Measurements from ENCODE around the gene TCP11L2. TPM values are rescaled to one million over a fixed set of nuclear protein-coding genes. Genes with fewer than 3 reads are reported as not detected.

TCP11L2 gene
- total and polyA plus RNA-seq, 2 of the 4 experiments (the other 2 are of a cell fraction), result 7.3 to 32.8 TPM

DNA sequence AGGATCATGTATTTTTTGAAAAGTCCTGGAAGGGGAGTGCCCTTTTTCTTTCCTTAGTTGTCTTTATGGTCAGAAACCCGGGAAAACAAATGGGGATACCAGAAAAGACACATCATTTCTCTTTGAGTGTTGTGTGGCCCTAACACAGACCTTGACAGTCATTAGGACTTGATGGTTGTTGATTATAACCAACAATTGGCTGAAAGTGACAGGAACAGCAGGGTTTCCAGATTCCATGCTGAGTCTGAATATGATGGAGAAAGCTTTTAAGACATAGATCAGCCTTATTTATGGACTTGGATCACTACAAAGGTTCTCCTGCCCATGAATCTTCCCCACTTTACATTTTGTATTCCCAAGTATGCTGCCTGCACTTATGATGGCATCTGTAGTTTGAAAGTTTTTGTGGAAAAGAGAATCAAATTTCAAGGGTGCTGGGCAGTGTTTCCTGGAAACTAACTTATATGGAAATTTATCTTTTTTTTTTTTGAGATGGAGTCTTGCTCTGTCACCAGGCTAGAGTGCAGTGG is 85.4 kb downstream of the TCP11L2 start:
- Histone ChIP-seq H2AFZ (replicated peaks; ENCODE audit: low read length, poor library complexity) (no peak overlapping the region), H2BK5ac (ENCODE audit: low read depth, low read length, poor library complexity, severe bottlenecking) (no peak overlapping the region), H3K18ac (ENCODE audit: low read depth, low read length) (no peak overlapping the region), H4K91ac (ENCODE audit: insufficient read depth, low read depth, low read length) (no peak overlapping the region), H3K4me2 (ENCODE audit: low read depth, low read length) (no peak overlapping the region), H3K23ac (ENCODE audit: low read depth, low read length) (no peak overlapping the region), H3K36me3 (ENCODE audit: control insufficient read depth, insufficient read depth, low read length) (peaks cover 7% of the 10 kb centered on the region), H4K8ac (ENCODE audit: low read depth in 2 of 2, low read length in 2 of 2) (no peak overlapping the region), H2AK5ac (ENCODE audit: low read depth, low read length) (no peak overlapping the region), H3K4me1 (ENCODE audit: control insufficient read depth, insufficient read depth, low read length) (no peaks in the 10 kb centered on the region), H2BK20ac (ENCODE audit: low read depth, low read length) (no peak overlapping the region), H4K20me1 (ENCODE audit: insufficient read depth, low read length) (no peaks in the 10 kb centered on the region), H4K5ac (ENCODE audit: low read depth, low read length) (no peak overlapping the region), H3K4ac (ENCODE audit: low read depth, low read length) (no peak overlapping the region), H3K27ac (ENCODE audit: insufficient read depth, low read length) (no peak overlapping the region), H3K27me3 (ENCODE audit: control insufficient read depth, insufficient read depth, low read length) (no peaks in the 10 kb centered on the region), H2AK9ac (replicated peaks; ENCODE audit: low read depth, low read length, poor library complexity) (no peak overlapping the region), H3K14ac (replicated peaks; ENCODE audit: low read depth, low read length) (no peak overlapping the region), H2BK120ac (ENCODE audit: low read depth, low read length) (no peak overlapping the region), H3K56ac (ENCODE audit: extremely low read depth, insufficient read depth, low read length) (no peak overlapping the region), H3K79me1 (ENCODE audit: low read depth in 1 of 2, low read length in 2 of 2) (peaks cover 0 to 4% of the 10 kb centered on the region in 2 experiments; a peak in 2 of 4 replicates), H3K9ac (ENCODE audit: low read depth, low read length) (no peak overlapping the region), H2BK15ac (ENCODE audit: low read depth, low read length) (no peak overlapping the region), H3K9me1 (ENCODE audit: insufficient read depth, low read length) (no peaks in the 10 kb centered on the region), H3K4me3 (ENCODE audit: insufficient read depth, low read depth, low read length) (no peak overlapping the region), H3K9me3 (ENCODE audit: control insufficient read depth, insufficient read depth, low read length) (no peaks in the 10 kb centered on the region)
- no peak for ATAC-seq (ENCODE audit: low read depth)
- no CpG with 5 or more reads among the region's 1 CpG for WGBS, 2 experiments (ENCODE audit: extremely low coverage in 2 of 2, insufficient read length in 1 of 2)
- in situ Hi-C loops (cut with MboI; ENCODE audit: low sequenced_read_pairs) (loop anchor here (5.0 to 10.0 kb wide), 2 partner anchors 457 to 529 kb away; no protein-coding TSS in a partner anchor), intact Hi-C loops (cut with micrococcal nuclease) (loop anchor here (2.0 to 5.0 kb wide), 2 partner anchors 474 to 717 kb away; no protein-coding TSS in a partner anchor), dilution Hi-C loops (cut with HindIII; ENCODE audit: low sequenced_read_pairs, unreplicated experiment) (loop anchor here (25.0 kb wide), 1 partner anchor 524 kb away; no protein-coding TSS in a partner anchor)
- CTCF ChIA-PET, result interaction anchor here (0.7 kb wide), 1 partner anchor 42 kb away, joined by 3 read pairs; no protein-coding TSS in a partner anchor
- DNase-seq, result no peak
- POLR2A ChIA-PET (ENCODE audit: unreplicated experiment), result no interaction called here
- BruUV-seq (replicated peaks), result no TSS peak
- no peak for TF ChIP-seq CHD1 (IDR thresholded peaks at IDR 0.05; ENCODE audit: low read depth, low read length)
- no peak for TF ChIP-seq MAZ (IDR thresholded peaks at IDR 0.05; ENCODE audit: borderline replicate concordance, low read depth, low read length)
- TF ChIP-seq RAD21 (IDR thresholded peaks at IDR 0.05; ENCODE audit: low read length), result no peak
- TF ChIP-seq, protein P1, sequence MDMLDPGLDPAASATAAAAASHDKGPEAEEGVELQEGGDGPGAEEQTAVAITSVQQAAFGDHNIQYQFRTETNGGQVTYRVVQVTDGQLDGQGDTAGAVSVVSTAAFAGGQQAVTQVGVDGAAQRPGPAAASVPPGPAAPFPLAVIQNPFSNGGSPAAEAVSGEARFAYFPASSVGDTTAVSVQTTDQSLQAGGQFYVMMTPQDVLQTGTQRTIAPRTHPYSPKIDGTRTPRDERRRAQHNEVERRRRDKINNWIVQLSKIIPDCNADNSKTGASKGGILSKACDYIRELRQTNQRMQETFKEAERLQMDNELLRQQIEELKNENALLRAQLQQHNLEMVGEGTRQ (IDR thresholded peaks at IDR 0.05; ENCODE audit: low read depth, low read length), result no peak

Measured in IMR-90 (cell line).